Psoas muscle (tissue), 8 donors: ENCODE results near the gene TTC13. TPM values are rescaled to one million over a fixed set of nuclear protein-coding genes. Genes with fewer than 3 reads are reported as not detected.

Experiments
- ATAC-seq, 4 donors: fragments of 200-7000 bp; cut with Tn5 transposase; one replicate each; pipeline ENCODE4 v1.9.1; 2020; ENCODE audit warnings: moderate library complexity in 3 of 4, mild to moderate bottlenecking in 2 of 4
- DNase-seq, 2 donors: peaks; one replicate each; pipeline ENCODE4 v3.0.0-alpha.2; 2020
- H3K27ac ChIP-seq: fragments of 200-600 bp; one replicate; pipeline ENCODE4 v1.8.0; 2022
- H3K27me3 ChIP-seq, 3 donors: fragments of 200-600 bp in 1 of 3; one replicate each; pipeline versions ENCODE4 v1.6.1 to v1.8.0; 2013 to 2022; ENCODE audit warnings: low read length in 2 of 3, mild to moderate bottlenecking in 2 of 3, moderate library complexity in 1 of 3; ENCODE audit not compliant: insufficient read depth in 3 of 3
- H3K36me3 ChIP-seq, 2 donors: fragments of 200-600 bp in 1 of 2; one replicate each; pipeline versions ENCODE4 v1.6.1 to v1.8.0; 2013 to 2022; ENCODE audit warnings: low read depth in 1 of 2, mild to moderate bottlenecking in 1 of 2, moderate library complexity in 1 of 2; ENCODE audit not compliant: insufficient read depth in 1 of 2
- H3K4me1 ChIP-seq: fragments of 200-600 bp; one replicate; pipeline ENCODE4 v1.8.0; 2022
- H3K4me3 ChIP-seq: fragments of 200-600 bp; one replicate; pipeline ENCODE4 v1.8.0; 2022; ENCODE audit warnings: mild to moderate bottlenecking
- H3K9me3 ChIP-seq: fragments of 200-600 bp; one replicate; pipeline ENCODE4 v1.8.0; 2022
- CTCF ChIP-seq: fragments of 200-600 bp; IDR thresholded peaks from one replicate; pipeline ENCODE4 v1.8.0; 2022; ENCODE audit warnings: antibody characterized with exemption
- WGBS, 3 donors: extraction: QIAGEN DNeasy Blood & Tissue Kit; methylation state at CpG; one replicate each; pipeline versions ENCODE4 v1.1.6 to v1.1.7; 2013; 5-methylcytosine and 5-hydroxymethylcytosine counted together
- intact Hi-C, 2 donors: fragments of 100-400 bp; cut with DNase I; formaldehyde crosslinking; loops; one replicate each; pipeline versions ENCODE4 v1.11.0 to v1.14.2; 2022
- polyA plus RNA-seq, 3 donors: library from polyadenylated mRNA; stranded (reverse); fragments of 200-250 nt; gene quantifications; one replicate each; pipeline ENCODE4 v1.2.3, GENCODE V29; 2013
- total RNA-seq, 4 donors: library from RNA; stranded (reverse); fragmentation: NEBNext Ultra II Directional in 2 of 4; extraction: Animal tissue kit (Norgen Biotek cat#: 25700) in 2 of 4; gene quantifications; one replicate each; pipeline versions ENCODE4 v1.2.1 to v1.2.4, GENCODE V29; 2021 to 2023
- donor health status: healthy with polysubstance abuse.
- donor health status: DM: no; HTN: no; CAD: no; lungs with moderate emphysema.
- donor health status: Bipolar disorder and iron deficiency.
- donor health status: healthy.
- donor health status: DM: yes; HTN: yes; CAD: no.
- donor health status: DM: no; HTN: no; CAD: no.
- donor health status: DM: no; HTN: no; CAD: no.
- donor health status: DM: yes; HTN: yes; CAD: no.

TTC13 gene
- total and polyA plus RNA-seq, 7 donors, result 7.6 to 24.2 (median 11.2) TPM

DNA sequence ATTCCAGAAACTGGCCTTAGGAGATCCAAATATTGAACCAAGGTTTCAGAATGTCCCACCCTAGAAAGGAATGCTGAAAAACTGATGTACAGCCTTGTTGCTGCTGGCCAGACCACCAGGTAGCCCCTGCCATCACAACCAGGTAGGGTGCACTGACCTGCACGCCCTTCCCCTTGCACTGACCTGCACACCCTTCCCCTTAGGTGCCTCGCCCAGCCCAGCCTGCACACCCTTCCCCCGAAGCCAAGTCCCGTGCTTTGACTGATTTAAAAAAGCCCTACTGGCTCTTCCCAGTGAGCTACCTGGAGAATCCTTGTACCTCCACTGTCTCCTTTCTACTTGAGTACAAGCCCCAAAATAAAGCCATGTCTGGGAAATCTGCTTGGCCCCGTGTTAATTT is 84.0 kb downstream of the TTC13 start:
- TF ChIP-seq CTCF, result no peak
- ATAC-seq (no peak), DNase-seq (no peak)
- Histone ChIP-seq H3K27ac (no peak overlapping the region), H3K4me1 (no peaks in the 10 kb centered on the region), H3K4me3 (no peak overlapping the region), H3K36me3 (no peaks in the 10 kb centered on the region), H3K9me3 (no peaks in the 10 kb centered on the region), H3K27me3 (peaks cover 0 to 11% (median 0%) of the 10 kb centered on the region in 3 donors)
- intact Hi-C loops, result no loop called here
- 87 to 93% (median 88%) methylated on average over 5 of the region's 5 CpGs for WGBS, 3 donors

DNA sequence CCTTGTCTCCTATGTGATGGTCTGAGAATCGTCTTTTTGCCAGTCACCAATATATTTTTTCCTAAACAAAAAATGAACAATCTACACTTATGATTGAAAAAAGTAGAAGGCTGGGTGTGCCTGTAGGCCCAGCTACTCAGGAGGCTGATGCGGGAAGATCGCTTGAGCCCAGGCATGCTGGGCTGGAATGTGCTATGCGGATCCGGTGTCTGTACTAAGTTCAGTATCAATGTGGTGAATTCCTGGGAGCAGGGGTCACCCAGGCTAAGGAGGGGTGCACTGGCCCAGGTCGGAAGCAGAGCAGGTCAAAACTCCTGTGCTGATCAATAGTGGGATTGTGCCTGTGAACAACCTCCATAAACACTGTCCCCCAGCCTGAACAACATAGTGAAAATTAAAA is 84.6 kb downstream of the TTC13 start:
- H3K27ac ChIP-seq, result no peak overlapping the region
- DNase-seq (no peak), ATAC-seq (no peak)
- H3K9me3 ChIP-seq, result no peaks in the 10 kb centered on the region
- TF ChIP-seq CTCF, result no peak
- intact Hi-C loops, result no loop called here
- H3K27me3 ChIP-seq, result peaks cover 0 to 11% (median 0%) of the 10 kb centered on the region in 3 donors
- WGBS, 3 donors, result 89 to 91% (median 90%) methylated on average over 6 of the region's 6 CpGs
- H3K36me3 ChIP-seq, result no peaks in the 10 kb centered on the region
- H3K4me1 ChIP-seq, result no peaks in the 10 kb centered on the region
- no peak overlapping the region for H3K4me3 ChIP-seq

GRCh38 chr1:230892018-230892491 is 86.6 kb downstream of the TTC13 start:
- no peak overlapping the region for H3K4me3 ChIP-seq
- 50 to 71% (median 60%) methylated on average over 6 of the region's 6 CpGs for whole genome bisulfite sequencing, 3 donors
- no peak for ATAC-seq
- H3K36me3 ChIP-seq, result no peaks in the 10 kb centered on the region
- intact Hi-C loops, result no loop called here
- H3K9me3 ChIP-seq, result no peaks in the 10 kb centered on the region
- TF ChIP-seq CTCF, result no peak
- no peak overlapping the region for H3K27ac ChIP-seq
- no peak for DNase-seq
- no peaks in the 10 kb centered on the region for H3K4me1 ChIP-seq
- peaks cover 0 to 11% (median 0%) of the 10 kb centered on the region in 3 donors for H3K27me3 ChIP-seq

DNA sequence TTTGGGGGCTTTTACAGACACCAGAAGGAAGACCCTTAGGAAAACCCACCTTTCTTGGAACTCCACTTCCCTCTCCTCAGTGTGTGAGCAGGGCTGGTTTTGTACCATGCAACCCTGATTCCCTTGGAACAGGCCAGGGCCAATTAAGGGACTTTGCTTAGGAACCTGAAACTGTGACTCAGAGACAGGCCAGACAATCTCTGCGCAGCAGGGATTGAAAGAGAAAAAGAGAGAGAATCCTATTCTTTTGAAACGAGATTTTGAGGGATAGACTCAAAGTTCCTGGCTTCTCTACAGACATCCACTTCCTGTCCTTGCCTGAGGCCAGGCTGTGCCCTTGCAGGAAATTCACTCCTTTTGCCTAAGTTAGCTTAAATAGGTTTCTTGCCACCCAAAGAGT is 87.2 kb downstream of the TTC13 start:
- intact Hi-C loops, result no loop called here
- Histone ChIP-seq H3K4me1 (no peaks in the 10 kb centered on the region), H3K27ac (no peak overlapping the region), H3K4me3 (no peak overlapping the region), H3K36me3 (no peaks in the 10 kb centered on the region), H3K27me3 (peaks cover 0 to 11% (median 0%) of the 10 kb centered on the region in 3 donors), H3K9me3 (no peaks in the 10 kb centered on the region)
- no peak for TF ChIP-seq CTCF
- ATAC-seq, result no peak
- WGBS, 3 donors, result 31 to 46% (median 41%) methylated on average over 2 of the region's 2 CpGs
- DNase-seq, result no peak

GRCh38 chr1:230884646-230885045 is 94.0 kb downstream of the TTC13 start:
- no peak for DNase-seq
- no peak for TF ChIP-seq CTCF
- Histone ChIP-seq H3K27ac (no peak overlapping the region), H3K36me3 (no peaks in the 10 kb centered on the region), H3K9me3 (peaks cover 9% of the 10 kb centered on the region), H3K4me1 (no peaks in the 10 kb centered on the region), H3K27me3 (peaks cover 0 to 2% (median 0%) of the 10 kb centered on the region in 3 donors), H3K4me3 (no peak overlapping the region)
- intact Hi-C loops, result no loop called here
- ATAC-seq, result no peak
- WGBS, 3 donors, result 93 to 96% (median 95%) methylated on average over 2 of the region's 2 CpGs
